Measurements from ENCODE around the gene ESPL1. TPM values are rescaled to one million over a fixed set of nuclear protein-coding genes. Genes with fewer than 3 reads are reported as not detected.

The ESPL1 gene
- total and polyA plus RNA-seq, 4 donors: 0.77 to 6.7 (median 1.5) TPM

GRCh38 chr12:53333289-53333688 is 65.2 kb downstream of the ESPL1 start:
- 82 to 89% methylated on average over 4 of the region's 4 CpGs for WGBS, 2 donors
- H3K4me3 ChIP-seq: no peak overlapping the region
- peaks cover 0 to 10% (median 0%) of the 10 kb centered on the region in 3 donors for H3K27me3 ChIP-seq (ENCODE audit: control insufficient read depth in 3 of 3, insufficient read depth in 3 of 3, low read length in 2 of 3)
- H3K27ac ChIP-seq (ENCODE audit: low read depth in 1 of 2, low read length in 1 of 2): no peak overlapping the region
- ATAC-seq (ENCODE audit: insufficient read depth, low FRiP score) (no peak), DNase-seq (no peak)
- peaks cover 0 to 8% (median 0%) of the 10 kb centered on the region in 5 donors for H3K4me1 ChIP-seq (ENCODE audit: control insufficient read depth in 5 of 5, insufficient read depth in 5 of 5, low read length in 5 of 5)
- no peak for TF ChIP-seq CTCF (IDR thresholded peaks at IDR 0.05; ENCODE audit: control extremely low read depth, extremely low read depth)
- no peaks in the 10 kb centered on the region for H3K9me3 ChIP-seq (ENCODE audit: control insufficient read depth in 4 of 4, insufficient read depth in 3 of 4, low read length in 3 of 4)
- H3K9ac ChIP-seq (ENCODE audit: insufficient read depth in 1 of 2, low read length in 2 of 2): no peak overlapping the region
- no peaks in the 10 kb centered on the region for H3K36me3 ChIP-seq (ENCODE audit: control insufficient read depth in 4 of 4, insufficient read depth in 4 of 4, low read length in 4 of 4)

- DNase-seq (no peak), ATAC-seq (ENCODE audit: insufficient read depth, low FRiP score) (no peak)
- Histone ChIP-seq H3K4me3 (no peak overlapping the region), H3K9me3 (ENCODE audit: control insufficient read depth in 4 of 4, insufficient read depth in 3 of 4, low read length in 3 of 4) (no peaks in the 10 kb centered on the region), H3K27ac (ENCODE audit: low read depth in 1 of 2, low read length in 1 of 2) (no peak overlapping the region), H3K36me3 (ENCODE audit: control insufficient read depth in 4 of 4, insufficient read depth in 4 of 4, low read length in 4 of 4) (no peaks in the 10 kb centered on the region), H3K27me3 (ENCODE audit: control insufficient read depth in 3 of 3, insufficient read depth in 3 of 3, low read length in 2 of 3) (peaks cover 0 to 12% (median 0%) of the 10 kb centered on the region in 3 donors), H3K9ac (ENCODE audit: insufficient read depth in 1 of 2, low read length in 2 of 2) (no peak overlapping the region), H3K4me1 (ENCODE audit: control insufficient read depth in 5 of 5, insufficient read depth in 5 of 5, low read length in 5 of 5) (peaks cover 0 to 8% (median 0%) of the 10 kb centered on the region in 5 donors)
- no peak for TF ChIP-seq CTCF (IDR thresholded peaks at IDR 0.05; ENCODE audit: control extremely low read depth, extremely low read depth)
- 75 to 78% methylated on average over 7 of the region's 7 CpGs for WGBS, 2 donors
These were observed 65.7 kb downstream of the ESPL1 start for GRCh38 chr12:53333845-53334244.

- 84 to 94% methylated on average over 8 of the region's 8 CpGs for WGBS, 2 donors
- H3K27ac ChIP-seq (ENCODE audit: low read depth in 1 of 2, low read length in 1 of 2): no peak overlapping the region
- no peak overlapping the region for H3K4me3 ChIP-seq
- H3K9me3 ChIP-seq (ENCODE audit: control insufficient read depth in 4 of 4, insufficient read depth in 3 of 4, low read length in 3 of 4): no peaks in the 10 kb centered on the region
- H3K36me3 ChIP-seq (ENCODE audit: control insufficient read depth in 4 of 4, insufficient read depth in 4 of 4, low read length in 4 of 4): no peaks in the 10 kb centered on the region
- peaks cover 0 to 8% (median 0%) of the 10 kb centered on the region in 5 donors for H3K4me1 ChIP-seq (ENCODE audit: control insufficient read depth in 5 of 5, insufficient read depth in 5 of 5, low read length in 5 of 5)
- peaks cover 0 to 12% (median 0%) of the 10 kb centered on the region in 3 donors for H3K27me3 ChIP-seq (ENCODE audit: control insufficient read depth in 3 of 3, insufficient read depth in 3 of 3, low read length in 2 of 3)
- TF ChIP-seq CTCF (IDR thresholded peaks at IDR 0.05; ENCODE audit: control extremely low read depth, extremely low read depth): no peak
- ATAC-seq (ENCODE audit: insufficient read depth, low FRiP score) (no peak), DNase-seq (no peak)
- no peak overlapping the region for H3K9ac ChIP-seq (ENCODE audit: insufficient read depth in 1 of 2, low read length in 2 of 2)
These were observed 66.7 kb downstream of the ESPL1 start for GRCh38 chr12:53334822-53335221.

GRCh38 chr12:53336181-53336681 is 68.1 kb downstream of the ESPL1 start, which contains the start of gene SP7:
Gene SP7 (minus strand): TSS chr12:53336354. CDS start chr12:53335646, 708 bp downstream.
- DNase-seq: no peak
- no peaks in the 10 kb centered on the region for H3K36me3 ChIP-seq (ENCODE audit: control insufficient read depth in 4 of 4, insufficient read depth in 4 of 4, low read length in 4 of 4)
- H3K4me3 ChIP-seq: no peak within 1 kb of the TSS
- no peak for TF ChIP-seq CTCF (IDR thresholded peaks at IDR 0.05; ENCODE audit: control extremely low read depth, extremely low read depth)
- H3K9me3 ChIP-seq (ENCODE audit: control insufficient read depth in 4 of 4, insufficient read depth in 3 of 4, low read length in 3 of 4): no peaks in the 10 kb centered on the region
- no peak within 1 kb of the TSS for H3K9ac ChIP-seq (ENCODE audit: insufficient read depth in 1 of 2, low read length in 2 of 2)
- ATAC-seq (ENCODE audit: insufficient read depth, low FRiP score): no peak
- WGBS, 2 donors: 27 to 46% methylated on average over 15 of the region's 15 CpGs
- peaks cover 0 to 8% (median 0%) of the 10 kb centered on the region in 5 donors for H3K4me1 ChIP-seq (ENCODE audit: control insufficient read depth in 5 of 5, insufficient read depth in 5 of 5, low read length in 5 of 5)
- H3K27ac ChIP-seq (ENCODE audit: low read depth in 1 of 2, low read length in 1 of 2): no peak within 1 kb of the TSS
- peaks cover 0 to 12% (median 3%) of the 10 kb centered on the region in 3 donors for H3K27me3 ChIP-seq (ENCODE audit: control insufficient read depth in 3 of 3, insufficient read depth in 3 of 3, low read length in 2 of 3)

All from lung (tissue), 12 donors.